Pancreas (tissue), 10 donors: ENCODE data around the gene LTN1. TPM values are rescaled to one million over a fixed set of nuclear protein-coding genes. Genes with fewer than 3 reads are reported as not detected.

Experiments used
- ATAC-seq, 4 donors: fragments of 200-7000 bp; cut with Tn5 transposase; one replicate each; pipeline versions ENCODE4 v1.8.0 to v1.9.1; 2020; ENCODE audit warnings: mild to moderate bottlenecking in 4 of 4, moderate library complexity in 4 of 4
- DNase-seq, 6 donors: peaks; one replicate each; pipeline ENCODE4 v3.0.0-alpha.2; 2020
- FAIRE-seq: peaks from 2 replicates; lab custom pipeline; 2012; peaks lifted over from hg19 to GRCh38; lab: Jason Lieb, UNC
- H3K27ac ChIP-seq, 4 donors: fragments of 200-600 bp; sonication (generic); 1 replicate in 3 of 4; 2 replicates in 1 of 4; pipeline versions ENCODE4 v1.5.0 to v1.8.0; 2020
- H3K27me3 ChIP-seq, 4 donors: fragments of 200-600 bp; one replicate each; pipeline ENCODE4 v1.8.0; 2021
- H3K36me3 ChIP-seq, 3 donors: fragments of 200-600 bp; sonication (generic) in 1 of 3; one replicate each; pipeline versions ENCODE4 v1.5.0 to v1.8.0; 2020 to 2021
- H3K4me1 ChIP-seq, 3 donors: fragments of 200-600 bp; one replicate each; pipeline ENCODE4 v1.8.0; 2021
- H3K4me3 ChIP-seq, 4 donors: fragments of 200-600 bp; sonication (generic) in 2 of 4; one replicate each; pipeline versions ENCODE4 v1.5.0 to v1.8.0; 2020 to 2021
- H3K9me3 ChIP-seq, 4 donors: fragments of 200-600 bp; one replicate each; pipeline ENCODE4 v1.8.0; 2021
- CTCF ChIP-seq, 4 donors: fragments of 200-600 bp; sonication (generic) in 3 of 4; IDR thresholded peaks; one replicate each; pipeline versions ENCODE4 v1.5.0 to v1.8.0; 2021; ENCODE audit warnings: antibody characterized with exemption in 4 of 4
- WGBS, 2 donors: extraction: QIAGEN DNeasy Blood & Tissue Kit; methylation state at CpG; one replicate each; pipeline ENCODE4 v1.1.7; 2013; 5-methylcytosine and 5-hydroxymethylcytosine counted together
- intact Hi-C, 3 donors: fragments of 100-400 bp; cut with DNase I; formaldehyde crosslinking; loops; one replicate each; pipeline versions ENCODE4 v1.11.1 to v1.14.2; 2022
- polyA plus RNA-seq, 2 donors: library from polyadenylated mRNA; stranded (reverse); fragments of 200-250 nt; gene quantifications; one replicate each; pipeline ENCODE4 v1.2.3, GENCODE V29; 2013
- total RNA-seq, 6 donors: library from RNA; stranded (reverse); fragmentation: NEBNext Ultra II Directional in 4 of 6; extraction: Animal tissue kit (Norgen Biotek cat#: 25700) in 4 of 6; gene quantifications; one replicate each; pipeline versions ENCODE4 v1.2.1 to v1.2.4, GENCODE V29; 2021 to 2023
- donor health status: healthy with polysubstance abuse.
- donor health status: DM: no; HTN: no; CAD: no; lungs with moderate emphysema.
- donor health status: DM: no; HTN: no; CAD: no.
- donor health status: control.
- donor health status: control.
- donor health status: Bipolar disorder and iron deficiency.
- donor health status: DM: yes; HTN: yes; CAD: no.
- donor health status: DM: no; HTN: no; CAD: no.
- donor health status: DM: no; HTN: no; CAD: no.
- donor health status: DM: yes; HTN: yes; CAD: no.

The LTN1 gene, protein sequence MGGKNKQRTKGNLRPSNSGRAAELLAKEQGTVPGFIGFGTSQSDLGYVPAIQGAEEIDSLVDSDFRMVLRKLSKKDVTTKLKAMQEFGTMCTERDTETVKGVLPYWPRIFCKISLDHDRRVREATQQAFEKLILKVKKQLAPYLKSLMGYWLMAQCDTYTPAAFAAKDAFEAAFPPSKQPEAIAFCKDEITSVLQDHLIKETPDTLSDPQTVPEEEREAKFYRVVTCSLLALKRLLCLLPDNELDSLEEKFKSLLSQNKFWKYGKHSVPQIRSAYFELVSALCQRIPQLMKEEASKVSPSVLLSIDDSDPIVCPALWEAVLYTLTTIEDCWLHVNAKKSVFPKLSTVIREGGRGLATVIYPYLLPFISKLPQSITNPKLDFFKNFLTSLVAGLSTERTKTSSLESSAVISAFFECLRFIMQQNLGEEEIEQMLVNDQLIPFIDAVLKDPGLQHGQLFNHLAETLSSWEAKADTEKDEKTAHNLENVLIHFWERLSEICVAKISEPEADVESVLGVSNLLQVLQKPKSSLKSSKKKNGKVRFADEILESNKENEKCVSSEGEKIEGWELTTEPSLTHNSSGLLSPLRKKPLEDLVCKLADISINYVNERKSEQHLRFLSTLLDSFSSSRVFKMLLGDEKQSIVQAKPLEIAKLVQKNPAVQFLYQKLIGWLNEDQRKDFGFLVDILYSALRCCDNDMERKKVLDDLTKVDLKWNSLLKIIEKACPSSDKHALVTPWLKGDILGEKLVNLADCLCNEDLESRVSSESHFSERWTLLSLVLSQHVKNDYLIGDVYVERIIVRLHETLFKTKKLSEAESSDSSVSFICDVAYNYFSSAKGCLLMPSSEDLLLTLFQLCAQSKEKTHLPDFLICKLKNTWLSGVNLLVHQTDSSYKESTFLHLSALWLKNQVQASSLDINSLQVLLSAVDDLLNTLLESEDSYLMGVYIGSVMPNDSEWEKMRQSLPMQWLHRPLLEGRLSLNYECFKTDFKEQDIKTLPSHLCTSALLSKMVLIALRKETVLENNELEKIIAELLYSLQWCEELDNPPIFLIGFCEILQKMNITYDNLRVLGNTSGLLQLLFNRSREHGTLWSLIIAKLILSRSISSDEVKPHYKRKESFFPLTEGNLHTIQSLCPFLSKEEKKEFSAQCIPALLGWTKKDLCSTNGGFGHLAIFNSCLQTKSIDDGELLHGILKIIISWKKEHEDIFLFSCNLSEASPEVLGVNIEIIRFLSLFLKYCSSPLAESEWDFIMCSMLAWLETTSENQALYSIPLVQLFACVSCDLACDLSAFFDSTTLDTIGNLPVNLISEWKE (N-terminal part only)
- total RNA-seq = 10 to 100 TPM in 5 of 6 donors, 1 to 10 TPM in 1; 9.3 to 16.1 (median 13.8) TPM
- polyA plus RNA-seq = 1 to 10 TPM; 4.4 to 8.5 TPM

- H3K27me3 ChIP-seq = no peaks in the 10 kb centered on the region
- DNase-seq = peak; percentile 93 to 99 (median 98)
- H3K27ac ChIP-seq = peak within 1 kb of the TSS; percentile 77 to 86 (median 82)
- H3K4me1 ChIP-seq = peaks cover 5 to 10% (median 8%) of the 10 kb centered on the region in 3 donors
- ATAC-seq = peak; percentile 99 to 100 (median 100)
- intact Hi-C loops = no loop called here
- no peaks in the 10 kb centered on the region for H3K36me3 ChIP-seq
- H3K9me3 ChIP-seq = no peaks in the 10 kb centered on the region
- FAIRE-seq = peak; percentile 75
- H3K4me3 ChIP-seq = peak within 1 kb of the TSS; percentile 62 to 86 (median 76)
- TF ChIP-seq CTCF (IDR thresholded peaks at IDR 0.05) = no peak
- WGBS, 2 donors = 1% methylated on average over 41 to 43 of the region's 43 CpGs
These were observed at the start of gene LTN1 for GRCh38 chr21:28992526-28993292. Gene LTN1 (minus strand): TSS chr21:28992877. CDS start chr21:28992805, 72 bp downstream.

- ATAC-seq = no peak
- Histone ChIP-seq H3K27me3 (no peaks in the 10 kb centered on the region), H3K4me3 (no peak overlapping the region), H3K27ac (no peak overlapping the region), H3K4me1 (no peaks in the 10 kb centered on the region), H3K9me3 (no peaks in the 10 kb centered on the region), H3K36me3 (peaks cover 11 to 74% (median 27%) of the 10 kb centered on the region in 3 donors)
- intact Hi-C loops = no loop called here
- DNase-seq = no peak
- no peak for TF ChIP-seq CTCF (IDR thresholded peaks at IDR 0.05)
- no peak for FAIRE-seq
- 84 to 94% methylated on average over 1 of the region's 1 CpG for WGBS, 2 donors
These were observed 42.0 kb upstream of the LTN1 start for GRCh38 chr21:29034678-29035077.

- intact Hi-C loops = no loop called here
- H3K9me3 ChIP-seq = no peaks in the 10 kb centered on the region
- peaks cover 11 to 66% (median 23%) of the 10 kb centered on the region in 3 donors for H3K36me3 ChIP-seq
- no peak overlapping the region for H3K4me3 ChIP-seq
- FAIRE-seq (no peak), ATAC-seq (no peak), DNase-seq (no peak)
- H3K27ac ChIP-seq = no peak overlapping the region
- H3K27me3 ChIP-seq = no peaks in the 10 kb centered on the region
- no peak for TF ChIP-seq CTCF (IDR thresholded peaks at IDR 0.05)
- no peaks in the 10 kb centered on the region for H3K4me1 ChIP-seq
- 87 to 89% methylated on average over 3 of the region's 3 CpGs for WGBS, 2 donors
These were observed 41.2 kb upstream of the LTN1 start for GRCh38 chr21:29033871-29034270.

DNA sequence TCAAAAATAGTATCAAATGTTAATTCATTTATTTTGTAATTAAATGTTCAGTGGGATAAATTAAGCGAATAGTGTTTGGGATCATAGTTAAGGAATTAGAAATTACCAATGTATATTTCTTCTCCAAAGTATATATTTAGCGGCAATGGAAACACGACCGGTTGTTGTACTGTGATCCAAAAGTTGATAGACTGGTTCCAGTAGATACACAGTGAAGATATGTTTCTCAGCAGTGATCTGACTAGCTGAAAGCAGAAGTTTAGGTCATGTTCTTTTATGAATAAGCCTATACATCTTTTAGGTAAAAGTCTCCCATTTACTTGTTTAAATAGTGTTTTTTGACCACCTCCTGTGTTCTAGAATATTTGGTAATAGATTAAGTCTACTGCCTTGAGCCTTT, 40.6 kb upstream of the LTN1 start:
- no peak for FAIRE-seq
- ATAC-seq = no peak
- peaks cover 11 to 64% (median 20%) of the 10 kb centered on the region in 3 donors for H3K36me3 ChIP-seq

More for the DNA sequence above, 40.6 kb upstream of the LTN1 start:
- no peak overlapping the region for H3K4me3 ChIP-seq
- DNase-seq = no peak
- TF ChIP-seq CTCF (IDR thresholded peaks at IDR 0.05) = no peak
- no peaks in the 10 kb centered on the region for H3K4me1 ChIP-seq
- WGBS, 2 donors = 42 to 65% methylated on average over 4 of the region's 4 CpGs
- H3K27ac ChIP-seq = no peak overlapping the region
- H3K27me3 ChIP-seq = no peaks in the 10 kb centered on the region
- intact Hi-C loops = no loop called here
- H3K9me3 ChIP-seq = no peaks in the 10 kb centered on the region
